SU-DHL-6 (cell line): ENCODE data around the gene BTBD9.

ENCODE experiments used
- CTCF ChIP-seq: fragments of 200-600 bp; sonication (generic); IDR thresholded peaks from one replicate; pipeline ENCODE4 v1.5.1; 2017; ENCODE audit warnings: antibody characterized with exemption, mild to moderate bottlenecking, low read length, moderate library complexity; ENCODE audit not compliant: insufficient read depth, poor library complexity, severe bottlenecking
- EZH2phosphoT487 ChIP-seq: fragments of 200-600 bp; sonication (generic), shearing (Covaris generic); conservative IDR thresholded peaks from 2 replicates; pipeline ENCODE4 v1.6.1; 2018; ENCODE audit warnings: mild to moderate bottlenecking, antibody characterized with exemption, low read length, moderate library complexity, mixed read lengths

- TF ChIP-seq CTCF: no peak
- TF ChIP-seq EZH2phosphoT487: no peak
Measured at GRCh38 chr6:38631186-38631783, 8.4 kb downstream of the BTBD9 start.
